ENCODE results near the gene BTNL2. TPM values are rescaled to one million over a fixed set of nuclear protein-coding genes. Genes with fewer than 3 reads are reported as not detected.
A peak's percentile ranks its signal among the peaks of the same experiment; 100 is the strongest.
"Not testable (repeated sequence)": the region's sequence is repeated elsewhere in the genome, so short reads cannot be mapped to it uniquely, and the experiment has no call there.

BTNL2 gene
- total RNA-seq, result not detected in 2 replicates

GRCh38 chr6:32406857-32407256 lies at the start of gene BTNL2:
TSS of gene BTNL2 (minus strand) at chr6:32407181. CDS start at chr6:32407123, 58 bp downstream.
- no peak for DNase-seq (ENCODE audit: low read depth)

GRCh38 chr6:32449088-32449736 lies 42.2 kb upstream of the BTNL2 start:
- DNase-seq (ENCODE audit: low read depth), result no peak

GRCh38 chr6:32447932-32448331 lies 41.0 kb upstream of the BTNL2 start:
- DNase-seq (ENCODE audit: low read depth), result no peak

- no peak for DNase-seq (ENCODE audit: low read depth)
Observed at GRCh38 chr6:32445321-32445854, 38.4 kb upstream of the BTNL2 start.

- no peak for DNase-seq (ENCODE audit: low read depth)
Observed at GRCh38 chr6:32444433-32444832, 37.5 kb upstream of the BTNL2 start.

GRCh38 chr6:32442977-32443552 lies 36.1 kb upstream of the BTNL2 start:
- DNase-seq (ENCODE audit: low read depth), result no peak

GRCh38 chr6:32442243-32442667 lies 35.3 kb upstream of the BTNL2 start:
- no peak for DNase-seq (ENCODE audit: low read depth)

- peak; percentile 67 for DNase-seq (ENCODE audit: low read depth)
Observed at GRCh38 chr6:32439602-32440214, 32.7 kb upstream of the BTNL2 start, which contains the start of gene HLA-DRA. TSS of gene HLA-DRA (plus strand) at chr6:32439887. CDS start at chr6:32439951, 64 bp downstream.

- no peak for DNase-seq (ENCODE audit: low read depth)
Observed at GRCh38 chr6:32439139-32439538, 32.2 kb upstream of the BTNL2 start.

- DNase-seq (ENCODE audit: low read depth), result no peak
Observed at GRCh38 chr6:32436995-32437836, 30.2 kb upstream of the BTNL2 start.

- no peak for DNase-seq (ENCODE audit: low read depth)
Observed at GRCh38 chr6:32436186-32436585, 29.2 kb upstream of the BTNL2 start.

GRCh38 chr6:32433950-32434349 lies 27.0 kb upstream of the BTNL2 start:
- not testable (repeated sequence) for DNase-seq (ENCODE audit: low read depth)

GRCh38 chr6:32432050-32432450 lies 25.1 kb upstream of the BTNL2 start:
- peak; percentile 63 for DNase-seq (ENCODE audit: low read depth)

- DNase-seq (ENCODE audit: low read depth), result no peak
Observed at GRCh38 chr6:32431142-32431541, 24.2 kb upstream of the BTNL2 start.

- no peak for DNase-seq (ENCODE audit: low read depth)
Observed at GRCh38 chr6:32430179-32430578, 23.2 kb upstream of the BTNL2 start.

GRCh38 chr6:32427934-32428474 lies 21.0 kb upstream of the BTNL2 start:
- no peak for DNase-seq (ENCODE audit: low read depth)

- DNase-seq (ENCODE audit: low read depth), result no peak
Observed at GRCh38 chr6:32427218-32427617, 20.2 kb upstream of the BTNL2 start.

GRCh38 chr6:32426338-32426737 lies 19.4 kb upstream of the BTNL2 start:
- DNase-seq (ENCODE audit: low read depth), result no peak

GRCh38 chr6:32424589-32425300 lies 17.8 kb upstream of the BTNL2 start:
- no peak for DNase-seq (ENCODE audit: low read depth)

- DNase-seq (ENCODE audit: low read depth), result no peak
Observed at GRCh38 chr6:32416036-32416435, 9.1 kb upstream of the BTNL2 start.

GRCh38 chr6:32415521-32416019 lies 8.6 kb upstream of the BTNL2 start:
- peak; percentile 42 for DNase-seq (ENCODE audit: low read depth)

All from renal cortical epithelial cell (primary cell).